GM18951 (cell line): ENCODE measurements around the gene KRTAP3-1.
"Not testable (repeated sequence)": the region's sequence is repeated elsewhere in the genome, so short reads cannot be mapped to it uniquely, and the experiment has no call there.

ENCODE experiments used
- POLR2A ChIP-seq: IDR thresholded peaks from 4 replicates; pipeline ENCODE4 v1.6.1; 2011; ENCODE audit warnings: mild to moderate bottlenecking; ENCODE audit not compliant: insufficient read length, insufficient read depth; ENCODE audit errors: extremely low read depth
- in situ Hi-C: fragments of 300-500 bp; cut with MboI; formaldehyde crosslinking; loops from one replicate; pipeline ENCODE4 v1.12.0; 2022; ENCODE audit warnings: low sequenced_read_pairs, mixed read lengths, inconsistent platforms; ENCODE audit not compliant: unreplicated experiment

The KRTAP3-1 gene

GRCh38 chr17:41008811-41009210, at the start of gene KRTAP3-1:
Gene KRTAP3-1, minus strand, starts transcription at chr17:41009128. Its CDS starts 54 bp downstream, at chr17:41009074.
- TF ChIP-seq POLR2A = no peak
- in situ Hi-C loops = no loop called here

GRCh38 chr17:41057547-41057946, 48.6 kb upstream of the KRTAP3-1 start:
- in situ Hi-C loops = no loop called here
- TF ChIP-seq POLR2A = no peak

- in situ Hi-C loops = not testable (repeated sequence)
These were observed 46.2 kb upstream of the KRTAP3-1 start, which contains the start of gene KRTAP2-2 for GRCh38 chr17:41055130-41055529. Gene KRTAP2-2, minus strand, starts transcription at chr17:41055230. Its CDS starts 19 bp downstream, at chr17:41055211.

GRCh38 chr17:41054556-41054955, 45.6 kb upstream of the KRTAP3-1 start:
- in situ Hi-C loops = not testable (repeated sequence)

GRCh38 chr17:41054025-41054424, 45.1 kb upstream of the KRTAP3-1 start:
- in situ Hi-C loops = no loop called here
- TF ChIP-seq POLR2A = no peak

GRCh38 chr17:41052566-41052965, 43.6 kb upstream of the KRTAP3-1 start:
- no peak for TF ChIP-seq POLR2A
- in situ Hi-C loops = no loop called here

GRCh38 chr17:41049110-41049509, 40.2 kb upstream of the KRTAP3-1 start:
- in situ Hi-C loops = no loop called here
- no peak for TF ChIP-seq POLR2A

- in situ Hi-C loops = no loop called here
- TF ChIP-seq POLR2A = no peak
These were observed 39.5 kb upstream of the KRTAP3-1 start for GRCh38 chr17:41048441-41048840.

- in situ Hi-C loops = not testable (repeated sequence)
These were observed 38.0 kb upstream of the KRTAP3-1 start, which contains the start of gene KRTAP2-1 for GRCh38 chr17:41046735-41047465. Gene KRTAP2-1, minus strand, starts transcription at chr17:41047316. Its CDS starts 49 bp downstream, at chr17:41047267.

GRCh38 chr17:41042953-41043352, 34.0 kb upstream of the KRTAP3-1 start:
- in situ Hi-C loops = no loop called here
- TF ChIP-seq POLR2A = no peak

- in situ Hi-C loops = not testable (repeated sequence)
These were observed 32.0 kb upstream of the KRTAP3-1 start, which contains the start of gene KRTAP1-1 for GRCh38 chr17:41040783-41041571. Gene KRTAP1-1, minus strand, starts transcription at chr17:41041450. Its CDS starts 53 bp downstream, at chr17:41041397.

GRCh38 chr17:41037853-41038350, 29.0 kb upstream of the KRTAP3-1 start:
- in situ Hi-C loops = no loop called here
- no peak for TF ChIP-seq POLR2A

- in situ Hi-C loops = not testable (repeated sequence)
These were observed 25.5 kb upstream of the KRTAP3-1 start, which contains the start of gene KRTAP1-3 for GRCh38 chr17:41034346-41034935. Gene KRTAP1-3, minus strand, starts transcription at chr17:41034874. Its CDS starts 53 bp downstream, at chr17:41034821.
